ENCODE data around the gene TMC8.
A peak's percentile ranks its signal among the peaks of the same experiment; 100 is the strongest.
"Not testable (repeated sequence)": the region's sequence is repeated elsewhere in the genome, so short reads cannot be mapped to it uniquely, and the experiment has no call there.

The TMC8 gene

GRCh38 chr17:78135858-78136500 lies 5.4 kb downstream of the TMC8 start:
- DNase-seq (ENCODE audit: low read depth): no peak

DNA sequence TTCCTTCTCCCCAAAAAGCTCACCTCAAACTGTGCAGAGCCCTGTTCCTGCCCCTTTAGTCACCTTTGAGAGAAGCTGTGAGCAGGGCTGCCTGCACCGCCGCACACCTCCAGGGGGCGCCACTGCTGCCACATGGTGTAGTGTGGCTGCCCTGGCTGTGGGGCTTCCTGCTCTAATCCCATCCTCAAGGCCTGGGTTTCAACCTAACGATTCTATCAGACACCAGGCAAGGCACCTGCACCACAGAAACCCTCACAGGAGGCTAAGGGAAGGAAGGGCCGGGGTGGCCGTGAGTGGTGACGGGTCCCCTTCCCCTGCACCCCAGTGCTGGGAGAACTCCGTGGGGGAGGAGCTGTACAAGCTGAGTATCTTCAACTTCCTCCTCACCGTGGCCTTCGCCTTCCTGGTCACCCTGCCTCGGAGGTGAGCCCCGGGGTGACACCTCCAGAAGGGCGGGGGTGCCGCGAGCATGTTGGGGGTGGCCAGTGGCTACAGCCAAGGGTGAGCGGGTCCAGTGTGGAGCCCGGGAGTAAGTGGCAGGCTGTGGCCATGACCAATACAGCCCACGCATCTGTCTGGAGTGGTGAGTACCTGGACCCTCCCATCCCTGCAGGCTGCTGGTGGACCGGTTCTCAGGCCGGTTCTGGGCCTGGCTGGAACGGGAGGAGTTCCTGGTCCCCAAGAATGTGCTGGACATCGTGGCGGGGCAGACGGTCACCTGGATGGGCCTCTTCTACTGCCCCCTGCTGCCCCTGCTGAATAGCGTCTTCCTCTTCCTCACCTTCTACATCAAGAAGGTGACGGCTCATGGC lies 7.0 kb downstream of the TMC8 start:
- DNase-seq (ENCODE audit: low read depth): no peak

DNA sequence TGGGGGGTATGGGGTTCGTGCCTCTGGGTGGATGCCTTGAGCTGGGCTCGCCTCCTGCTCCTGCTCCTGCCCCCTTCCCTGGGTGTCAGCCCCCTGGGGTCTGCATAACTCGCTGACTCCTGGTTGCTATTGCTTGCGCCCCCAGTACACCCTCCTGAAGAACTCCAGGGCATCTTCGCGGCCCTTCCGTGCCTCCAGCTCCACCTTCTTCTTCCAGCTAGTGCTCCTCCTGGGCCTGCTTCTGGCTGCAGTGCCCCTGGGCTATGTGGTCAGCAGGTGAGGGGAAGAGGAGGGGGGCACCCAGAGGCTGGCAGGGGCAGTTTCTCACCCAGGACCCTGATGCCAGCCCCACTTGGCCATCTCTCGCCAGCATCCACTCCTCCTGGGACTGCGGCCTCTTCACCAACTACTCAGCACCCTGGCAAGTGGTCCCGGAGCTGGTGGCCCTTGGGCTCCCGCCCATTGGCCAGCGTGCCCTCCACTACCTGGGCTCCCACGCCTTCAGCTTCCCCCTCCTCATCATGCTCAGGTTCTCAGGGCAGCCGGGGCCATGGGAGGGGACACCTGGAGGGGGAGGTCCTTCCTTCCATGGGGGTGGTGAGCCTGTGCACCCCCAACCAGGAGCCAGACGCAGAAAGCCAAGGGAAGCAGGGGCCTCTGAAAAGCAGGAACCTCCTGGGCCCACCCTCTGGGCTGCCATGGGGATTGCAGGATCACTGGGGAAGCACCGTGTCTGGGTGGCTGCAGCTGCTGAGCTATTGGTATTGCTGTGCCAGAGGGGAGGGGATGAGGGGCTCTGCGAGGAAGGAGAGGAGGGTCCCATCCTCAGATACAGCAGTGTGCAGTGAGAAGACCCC lies 7.9 kb downstream of the TMC8 start:
- DNase-seq (ENCODE audit: low read depth): no peak

DNA sequence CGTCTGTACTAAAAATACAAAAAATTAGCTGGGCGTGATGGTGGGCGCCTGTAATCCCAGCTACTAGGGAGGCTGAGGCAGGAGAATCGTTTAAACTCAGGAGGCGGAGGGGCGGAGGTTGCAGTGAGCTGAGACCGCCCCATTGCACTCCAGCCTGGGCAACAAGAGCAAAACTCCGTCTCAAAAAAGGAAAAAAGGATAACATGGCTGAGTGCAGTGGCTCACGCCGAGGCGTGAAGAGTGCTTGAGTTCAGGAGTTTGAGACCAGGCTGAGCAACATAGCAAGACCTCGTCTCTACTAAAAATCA lies 9.2 kb downstream of the TMC8 start:
- DNase-seq (ENCODE audit: low read depth): not testable (repeated sequence)

GRCh38 chr17:78140169-78141051 lies 9.8 kb downstream of the TMC8 start:
- DNase-seq (ENCODE audit: low read depth): peak; percentile 75

DNA sequence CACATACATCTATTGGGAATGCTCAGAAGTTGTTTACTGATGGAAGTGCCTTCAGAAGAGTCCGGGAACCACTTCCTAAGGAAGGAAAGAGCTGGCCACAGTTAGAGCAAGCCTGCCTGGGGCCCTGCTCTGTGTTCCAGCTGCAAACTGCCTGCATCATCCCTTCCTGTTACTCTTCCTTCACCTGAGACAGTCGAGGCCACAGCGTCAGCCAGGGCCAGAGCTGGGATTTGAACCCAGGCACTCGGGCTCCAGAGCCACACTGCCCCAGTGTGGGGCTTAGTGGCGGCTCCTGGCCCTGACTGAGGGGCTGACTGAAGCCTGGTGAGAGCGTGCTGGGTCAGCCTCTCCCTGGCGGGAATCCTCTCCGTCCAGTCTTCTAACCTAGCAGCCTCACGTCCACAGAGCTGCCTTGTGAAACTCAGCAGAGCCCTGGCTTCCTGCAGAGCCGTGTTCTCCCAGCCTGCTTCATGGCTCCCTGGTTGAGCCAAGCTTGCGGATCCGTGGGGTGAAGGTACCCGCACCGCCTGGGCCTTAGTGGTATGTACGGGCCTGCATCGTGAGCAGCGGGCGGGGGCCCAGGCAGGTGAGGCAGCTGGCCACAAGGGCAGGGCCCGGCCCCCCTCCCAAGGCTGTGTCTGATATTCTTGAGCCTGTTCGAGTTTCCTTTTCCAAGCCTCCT lies 11.0 kb downstream of the TMC8 start:
- no peak for DNase-seq (ENCODE audit: low read depth)

- peak; percentile 17 for DNase-seq (ENCODE audit: low read depth)
Measured at GRCh38 chr17:78142119-78142861, 11.7 kb downstream of the TMC8 start.

DNA sequence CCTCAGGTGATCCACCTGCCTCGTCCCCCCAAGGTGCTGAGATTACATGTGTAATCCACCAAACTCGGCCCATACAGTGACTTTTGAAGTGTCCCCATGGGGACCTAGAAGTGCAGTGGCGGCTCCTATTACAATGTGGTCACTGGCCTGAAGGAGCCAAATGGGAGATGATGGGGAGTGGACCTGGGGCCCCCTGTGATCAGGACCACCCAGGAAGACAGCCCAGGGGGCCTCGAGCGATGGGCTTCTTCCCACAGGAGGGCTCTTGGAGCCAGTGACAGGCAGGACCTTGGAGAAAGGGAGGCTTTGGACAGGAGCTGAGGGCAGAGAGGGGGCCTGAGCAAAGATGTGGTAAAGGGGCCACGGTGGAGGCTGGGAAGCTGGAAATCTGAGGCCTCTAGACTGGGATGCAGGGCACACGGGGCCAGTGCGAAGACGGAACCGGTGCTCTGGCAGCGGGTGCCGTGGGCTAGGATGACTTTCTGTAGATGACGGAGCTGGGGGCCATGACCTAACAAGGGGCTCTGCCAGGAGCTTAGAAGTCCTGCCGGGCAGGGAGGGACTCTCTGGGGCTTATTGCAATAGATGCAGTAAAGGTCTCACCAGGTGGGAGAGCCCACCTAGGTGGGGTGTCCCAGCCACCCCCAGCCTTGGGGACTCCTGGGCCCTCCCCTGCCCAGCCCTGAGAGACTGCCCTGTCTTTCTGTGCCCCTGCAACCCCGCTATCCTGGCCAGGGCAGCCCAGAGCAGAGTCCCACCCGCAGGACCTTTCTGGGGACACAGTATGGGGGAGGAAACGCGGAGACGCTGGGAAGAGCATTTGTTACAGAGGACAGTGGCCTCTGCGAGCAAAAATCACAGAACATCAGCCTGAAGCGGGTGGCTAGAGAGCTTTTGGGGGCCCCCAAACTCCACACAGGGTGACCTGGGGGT lies 12.9 kb downstream of the TMC8 start:
- DNase-seq (ENCODE audit: low read depth): no peak

DNA sequence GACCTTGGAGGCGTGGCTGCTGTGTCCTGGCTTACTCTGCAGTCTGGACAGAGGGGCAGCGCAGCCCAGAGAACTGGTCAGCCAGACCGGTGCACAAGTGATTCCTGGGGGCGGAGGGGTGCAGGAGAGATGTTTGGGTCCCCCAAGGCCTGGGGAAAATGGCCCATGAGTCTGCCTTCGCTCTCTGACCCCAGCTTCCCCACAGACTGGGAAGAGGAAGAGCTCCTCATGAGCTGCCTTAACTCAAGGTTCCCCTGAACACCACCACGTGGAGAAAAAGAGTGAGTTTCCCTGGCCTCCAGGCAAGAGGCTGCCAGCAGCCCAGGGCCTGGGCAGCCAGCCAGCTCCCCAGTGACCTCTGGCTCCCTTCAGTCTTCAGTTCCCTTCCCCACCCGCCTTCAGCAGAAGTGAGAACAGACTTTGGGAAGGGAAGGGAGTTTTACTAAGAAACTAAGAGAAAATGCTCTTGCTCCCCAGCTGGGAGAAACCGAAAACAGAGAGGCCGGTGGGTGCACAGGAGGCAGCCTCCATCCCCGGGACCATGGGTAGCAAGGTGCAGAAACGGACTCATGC lies 13.7 kb downstream of the TMC8 start:
- DNase-seq (ENCODE audit: low read depth): peak; percentile 93

DNA sequence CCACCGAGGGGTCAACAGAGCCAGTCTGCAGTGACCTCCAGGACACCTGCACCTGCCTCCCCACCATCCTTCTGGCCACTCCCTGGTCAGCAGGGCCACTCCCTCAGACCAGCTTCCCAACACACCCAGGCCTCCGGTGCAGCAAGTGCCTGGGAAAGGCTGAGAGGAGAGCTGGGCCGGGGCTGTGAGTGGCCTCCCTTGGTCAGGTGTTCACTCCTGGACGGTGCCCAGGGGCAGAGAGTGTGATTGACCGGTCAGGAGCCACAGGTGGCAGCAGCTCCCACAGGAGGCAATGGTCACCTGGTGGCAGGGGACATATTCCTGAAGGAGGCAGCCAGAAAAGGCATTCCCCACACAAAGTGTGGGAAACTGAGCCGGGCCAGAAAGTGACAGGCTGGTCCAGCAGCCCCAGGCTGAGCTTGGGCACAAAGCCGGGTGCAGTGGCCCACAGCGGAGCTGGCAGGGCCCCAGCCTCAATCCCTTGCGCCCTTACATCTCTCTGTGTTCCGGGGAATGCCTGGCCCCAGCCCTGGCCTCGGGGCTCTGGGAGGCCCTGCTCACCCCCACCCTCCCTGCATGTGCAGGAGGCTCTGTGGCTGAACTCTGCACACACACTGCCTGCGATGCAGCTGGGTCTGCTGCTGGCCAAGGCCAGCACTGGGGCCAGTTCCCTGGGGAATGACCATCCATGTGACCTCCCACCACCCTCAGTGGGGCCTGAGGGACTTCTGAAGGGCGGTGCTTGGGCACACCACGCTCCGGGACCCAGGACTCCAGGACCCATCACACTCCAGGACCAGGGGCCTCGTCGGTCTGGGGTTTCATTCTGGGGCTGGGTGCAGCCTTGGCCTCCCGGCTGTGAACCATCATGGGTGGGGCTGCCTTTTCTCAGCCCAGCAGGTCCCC lies 14.4 kb downstream of the TMC8 start:
- peak; percentile 67 for DNase-seq (ENCODE audit: low read depth)

GRCh38 chr17:78146471-78146869 lies 15.9 kb downstream of the TMC8 start:
- no peak for DNase-seq (ENCODE audit: low read depth)

DNA sequence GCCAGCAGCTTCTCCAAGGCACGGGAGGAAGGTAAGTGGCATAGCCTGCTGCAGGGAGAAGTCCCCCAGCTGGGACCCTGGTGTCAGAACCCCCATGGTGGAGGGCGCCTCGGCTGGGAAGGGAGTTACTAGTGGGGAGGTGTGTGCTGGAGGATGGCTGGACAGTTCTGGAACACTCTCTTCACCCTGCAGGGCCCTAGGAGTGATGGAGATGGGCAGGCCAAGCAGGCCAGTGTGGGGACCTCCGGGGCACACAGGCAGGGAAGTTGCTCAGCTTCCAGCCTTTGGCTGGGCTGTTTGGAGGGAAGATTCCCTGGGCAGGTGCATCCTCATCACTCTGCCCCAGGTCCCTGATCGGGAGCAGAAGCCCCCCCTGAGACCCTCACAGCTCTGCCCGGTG lies 16.3 kb downstream of the TMC8 start:
- DNase-seq (ENCODE audit: low read depth): no peak

DNA sequence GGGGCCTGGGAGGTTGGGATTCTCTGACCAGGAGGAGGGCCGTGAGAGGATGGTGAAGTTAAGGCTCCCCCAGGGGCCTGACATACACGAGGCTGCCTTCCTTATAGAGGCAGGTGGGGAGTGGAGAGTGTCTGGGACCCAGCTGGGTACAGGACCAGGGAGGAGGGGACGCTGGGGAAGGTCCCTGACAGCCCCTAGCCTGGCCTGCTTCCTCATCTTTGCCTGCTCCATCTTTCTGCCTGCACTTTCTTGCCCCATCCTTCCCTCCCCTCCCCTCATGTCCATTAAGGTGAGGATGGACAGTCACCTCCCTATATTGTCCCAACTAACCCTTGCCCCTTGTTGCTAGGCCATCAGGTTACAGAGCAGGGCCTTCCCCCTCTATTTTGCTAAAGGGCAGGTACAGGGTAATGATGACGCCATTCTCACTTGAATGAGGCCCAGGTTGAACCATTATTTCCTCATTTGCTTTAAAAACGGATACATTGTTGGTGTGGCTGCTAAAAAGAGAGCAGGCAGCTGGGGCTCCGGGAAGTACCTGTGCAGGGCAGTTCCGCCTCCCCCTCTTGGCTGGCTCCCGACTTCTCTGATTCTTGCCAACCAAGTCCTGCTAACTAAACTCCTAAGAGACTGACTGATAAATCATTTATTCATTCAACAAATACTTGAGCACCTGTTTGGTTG lies 16.9 kb downstream of the TMC8 start:
- no peak for DNase-seq (ENCODE audit: low read depth)

GRCh38 chr17:78148286-78149016 lies 17.9 kb downstream of the TMC8 start:
- DNase-seq (ENCODE audit: low read depth): no peak

GRCh38 chr17:78151514-78152008 lies 21.0 kb downstream of the TMC8 start:
- DNase-seq (ENCODE audit: low read depth): no peak

Data from fibroblast of the conjunctiva (primary cell).